ENCODE results near the gene GLYATL1.

The GLYATL1 gene

DNA sequence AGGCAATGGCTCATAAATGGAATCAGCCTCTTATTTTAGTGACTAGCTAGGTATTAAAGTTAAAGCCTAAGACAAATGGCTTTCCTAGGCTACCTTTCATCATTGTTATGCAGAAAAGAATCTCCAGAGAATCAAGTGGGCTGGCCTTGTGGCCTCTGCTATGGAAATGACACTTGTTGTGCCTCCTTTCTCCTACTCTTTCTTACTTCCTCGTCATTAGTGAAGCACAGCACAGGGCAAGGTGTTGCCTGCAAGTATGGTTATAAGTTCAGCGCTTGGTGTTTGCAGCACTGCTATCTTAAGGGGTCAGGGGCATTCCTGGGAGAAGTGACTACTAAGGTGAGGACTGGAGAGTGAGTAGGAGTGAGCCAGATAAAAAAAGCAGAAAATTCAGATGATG, 45.4 kb upstream of the GLYATL1 start:
- POLR2A ChIA-PET: no interaction called here
- H3K9me3 ChIP-seq (ENCODE audit: control insufficient read depth, insufficient read depth, low read depth, low read length): no peaks in the 10 kb centered on the region
- no peak for TF ChIP-seq ZNF37A (tag by site-specific recombination; IDR thresholded peaks at IDR 0.05)
- TF ChIP-seq, protein P1, sequence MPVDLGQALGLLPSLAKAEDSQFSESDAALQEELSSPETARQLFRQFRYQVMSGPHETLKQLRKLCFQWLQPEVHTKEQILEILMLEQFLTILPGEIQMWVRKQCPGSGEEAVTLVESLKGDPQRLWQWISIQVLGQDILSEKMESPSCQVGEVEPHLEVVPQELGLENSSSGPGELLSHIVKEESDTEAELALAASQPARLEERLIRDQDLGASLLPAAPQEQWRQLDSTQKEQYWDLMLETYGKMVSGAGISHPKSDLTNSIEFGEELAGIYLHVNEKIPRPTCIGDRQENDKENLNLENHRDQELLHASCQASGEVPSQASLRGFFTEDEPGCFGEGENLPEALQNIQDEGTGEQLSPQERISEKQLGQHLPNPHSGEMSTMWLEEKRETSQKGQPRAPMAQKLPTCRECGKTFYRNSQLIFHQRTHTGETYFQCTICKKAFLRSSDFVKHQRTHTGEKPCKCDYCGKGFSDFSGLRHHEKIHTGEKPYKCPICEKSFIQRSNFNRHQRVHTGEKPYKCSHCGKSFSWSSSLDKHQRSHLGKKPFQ (tag by site-specific recombination; IDR thresholded peaks at IDR 0.05): no peak
- TF ChIP-seq ZNF664 (tag by site-specific recombination; IDR thresholded peaks at IDR 0.05): no peak
- TF ChIP-seq ZIC2 (tag by site-specific recombination; IDR thresholded peaks at IDR 0.05): no peak
- no peak for TF ChIP-seq ZNF571 (tag by site-specific recombination; IDR thresholded peaks at IDR 0.05)
- no peak for TF ChIP-seq GLI4 (tag by site-specific recombination; IDR thresholded peaks at IDR 0.05)
- TF ChIP-seq, protein P2, sequence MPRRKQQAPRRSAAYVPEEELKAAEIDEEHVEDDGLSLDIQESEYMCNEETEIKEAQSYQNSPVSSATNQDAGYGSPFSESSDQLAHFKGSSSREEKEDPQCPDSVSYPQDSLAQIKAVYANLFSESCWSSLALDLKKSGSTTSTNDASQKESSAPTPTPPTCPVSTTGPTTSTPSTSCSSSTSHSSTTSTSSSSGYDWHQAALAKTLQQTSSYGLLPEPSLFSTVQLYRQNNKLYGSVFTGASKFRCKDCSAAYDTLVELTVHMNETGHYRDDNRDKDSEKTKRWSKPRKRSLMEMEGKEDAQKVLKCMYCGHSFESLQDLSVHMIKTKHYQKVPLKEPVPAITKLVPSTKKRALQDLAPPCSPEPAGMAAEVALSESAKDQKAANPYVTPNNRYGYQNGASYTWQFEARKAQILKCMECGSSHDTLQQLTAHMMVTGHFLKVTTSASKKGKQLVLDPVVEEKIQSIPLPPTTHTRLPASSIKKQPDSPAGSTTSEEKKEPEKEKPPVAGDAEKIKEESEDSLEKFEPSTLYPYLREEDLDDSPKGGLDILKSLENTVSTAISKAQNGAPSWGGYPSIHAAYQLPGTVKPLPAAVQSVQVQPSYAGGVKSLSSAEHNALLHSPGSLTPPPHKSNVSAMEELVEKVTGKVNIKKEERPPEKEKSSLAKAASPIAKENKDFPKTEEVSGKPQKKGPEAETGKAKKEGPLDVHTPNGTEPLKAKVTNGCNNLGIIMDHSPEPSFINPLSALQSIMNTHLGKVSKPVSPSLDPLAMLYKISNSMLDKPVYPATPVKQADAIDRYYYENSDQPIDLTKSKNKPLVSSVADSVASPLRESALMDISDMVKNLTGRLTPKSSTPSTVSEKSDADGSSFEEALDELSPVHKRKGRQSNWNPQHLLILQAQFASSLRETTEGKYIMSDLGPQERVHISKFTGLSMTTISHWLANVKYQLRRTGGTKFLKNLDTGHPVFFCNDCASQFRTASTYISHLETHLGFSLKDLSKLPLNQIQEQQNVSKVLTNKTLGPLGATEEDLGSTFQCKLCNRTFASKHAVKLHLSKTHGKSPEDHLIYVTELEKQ (tag by site-specific recombination; IDR thresholded peaks at IDR 0.05; ENCODE audit: borderline replicate concordance): no peak
- TF ChIP-seq, protein P3, sequence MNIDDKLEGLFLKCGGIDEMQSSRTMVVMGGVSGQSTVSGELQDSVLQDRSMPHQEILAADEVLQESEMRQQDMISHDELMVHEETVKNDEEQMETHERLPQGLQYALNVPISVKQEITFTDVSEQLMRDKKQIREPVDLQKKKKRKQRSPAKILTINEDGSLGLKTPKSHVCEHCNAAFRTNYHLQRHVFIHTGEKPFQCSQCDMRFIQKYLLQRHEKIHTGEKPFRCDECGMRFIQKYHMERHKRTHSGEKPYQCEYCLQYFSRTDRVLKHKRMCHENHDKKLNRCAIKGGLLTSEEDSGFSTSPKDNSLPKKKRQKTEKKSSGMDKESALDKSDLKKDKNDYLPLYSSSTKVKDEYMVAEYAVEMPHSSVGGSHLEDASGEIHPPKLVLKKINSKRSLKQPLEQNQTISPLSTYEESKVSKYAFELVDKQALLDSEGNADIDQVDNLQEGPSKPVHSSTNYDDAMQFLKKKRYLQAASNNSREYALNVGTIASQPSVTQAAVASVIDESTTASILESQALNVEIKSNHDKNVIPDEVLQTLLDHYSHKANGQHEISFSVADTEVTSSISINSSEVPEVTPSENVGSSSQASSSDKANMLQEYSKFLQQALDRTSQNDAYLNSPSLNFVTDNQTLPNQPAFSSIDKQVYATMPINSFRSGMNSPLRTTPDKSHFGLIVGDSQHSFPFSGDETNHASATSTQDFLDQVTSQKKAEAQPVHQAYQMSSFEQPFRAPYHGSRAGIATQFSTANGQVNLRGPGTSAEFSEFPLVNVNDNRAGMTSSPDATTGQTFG (tag by site-specific recombination; IDR thresholded peaks at IDR 0.05; ENCODE audit: borderline replicate concordance): no peak
- TF ChIP-seq ZNF140 (tag by site-specific recombination; IDR thresholded peaks at IDR 0.05): no peak
- no peak for TF ChIP-seq ZNF157 (tag by site-specific recombination; IDR thresholded peaks at IDR 0.05)
- TF ChIP-seq MZF1 (tag by site-specific recombination; IDR thresholded peaks at IDR 0.05; ENCODE audit: borderline replicate concordance): no peak
- TF ChIP-seq, protein P4, sequence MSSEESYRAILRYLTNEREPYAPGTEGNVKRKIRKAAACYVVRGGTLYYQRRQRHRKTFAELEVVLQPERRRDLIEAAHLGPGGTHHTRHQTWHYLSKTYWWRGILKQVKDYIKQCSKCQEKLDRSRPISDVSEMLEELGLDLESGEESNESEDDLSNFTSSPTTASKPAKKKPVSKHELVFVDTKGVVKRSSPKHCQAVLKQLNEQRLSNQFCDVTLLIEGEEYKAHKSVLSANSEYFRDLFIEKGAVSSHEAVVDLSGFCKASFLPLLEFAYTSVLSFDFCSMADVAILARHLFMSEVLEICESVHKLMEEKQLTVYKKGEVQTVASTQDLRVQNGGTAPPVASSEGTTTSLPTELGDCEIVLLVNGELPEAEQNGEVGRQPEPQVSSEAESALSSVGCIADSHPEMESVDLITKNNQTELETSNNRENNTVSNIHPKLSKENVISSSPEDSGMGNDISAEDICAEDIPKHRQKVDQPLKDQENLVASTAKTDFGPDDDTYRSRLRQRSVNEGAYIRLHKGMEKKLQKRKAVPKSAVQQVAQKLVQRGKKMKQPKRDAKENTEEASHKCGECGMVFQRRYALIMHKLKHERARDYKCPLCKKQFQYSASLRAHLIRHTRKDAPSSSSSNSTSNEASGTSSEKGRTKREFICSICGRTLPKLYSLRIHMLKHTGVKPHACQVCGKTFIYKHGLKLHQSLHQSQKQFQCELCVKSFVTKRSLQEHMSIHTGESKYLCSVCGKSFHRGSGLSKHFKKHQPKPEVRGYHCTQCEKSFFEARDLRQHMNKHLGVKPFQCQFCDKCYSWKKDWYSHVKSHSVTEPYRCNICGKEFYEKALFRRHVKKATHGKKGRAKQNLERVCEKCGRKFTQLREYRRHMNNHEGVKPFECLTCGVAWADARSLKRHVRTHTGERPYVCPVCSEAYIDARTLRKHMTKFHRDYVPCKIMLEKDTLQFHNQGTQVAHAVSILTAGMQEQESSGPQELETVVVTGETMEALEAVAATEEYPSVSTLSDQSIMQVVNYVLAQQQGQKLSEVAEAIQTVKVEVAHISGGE (tag by site-specific recombination; conservative IDR thresholded peaks at IDR 0.05; ENCODE audit: low read depth): no peak
- H3K4me3 ChIP-seq (ENCODE audit: low read depth, low read length): no peak overlapping the region
- CTCF ChIA-PET: no interaction called here
- no peaks in the 10 kb centered on the region for H3K4me1 ChIP-seq (ENCODE audit: control insufficient read depth, insufficient read depth, low read length)
- H3K36me3 ChIP-seq (ENCODE audit: control insufficient read depth in 2 of 2, insufficient read depth in 1 of 2, low read length in 2 of 2): peaks cover 0 to 33% of the 10 kb centered on the region in 2 experiments; a peak in 1 of 3 replicates
- H3K27ac ChIP-seq (ENCODE audit: extremely low read depth, low read depth, low read length): no peak overlapping the region

DNA sequence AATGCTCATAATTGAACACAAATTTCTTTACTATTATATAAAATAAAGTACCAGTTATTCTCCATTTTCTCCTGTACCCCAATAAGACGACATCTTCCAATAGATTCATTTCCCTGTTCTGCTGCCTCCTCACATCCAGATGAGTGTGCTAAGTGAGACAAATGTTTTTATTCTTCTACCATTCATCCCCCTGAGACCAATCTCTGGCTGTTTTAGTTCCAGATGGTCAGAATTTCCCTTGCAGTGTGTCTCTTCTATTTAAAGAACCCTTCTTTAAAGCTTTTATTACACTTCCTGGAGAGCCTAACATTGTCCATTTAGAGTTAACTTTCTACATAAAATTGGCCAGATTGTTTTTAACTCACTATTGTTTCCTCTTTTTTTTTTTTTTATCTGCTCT, 41.2 kb upstream of the GLYATL1 start:
- H3K36me3 ChIP-seq (ENCODE audit: control insufficient read depth in 2 of 2, insufficient read depth in 1 of 2, low read length in 2 of 2): peaks cover 0 to 23% of the 10 kb centered on the region in 2 experiments; a peak in 1 of 3 replicates
- POLR2A ChIA-PET: no interaction called here
- TF ChIP-seq, protein P5, sequence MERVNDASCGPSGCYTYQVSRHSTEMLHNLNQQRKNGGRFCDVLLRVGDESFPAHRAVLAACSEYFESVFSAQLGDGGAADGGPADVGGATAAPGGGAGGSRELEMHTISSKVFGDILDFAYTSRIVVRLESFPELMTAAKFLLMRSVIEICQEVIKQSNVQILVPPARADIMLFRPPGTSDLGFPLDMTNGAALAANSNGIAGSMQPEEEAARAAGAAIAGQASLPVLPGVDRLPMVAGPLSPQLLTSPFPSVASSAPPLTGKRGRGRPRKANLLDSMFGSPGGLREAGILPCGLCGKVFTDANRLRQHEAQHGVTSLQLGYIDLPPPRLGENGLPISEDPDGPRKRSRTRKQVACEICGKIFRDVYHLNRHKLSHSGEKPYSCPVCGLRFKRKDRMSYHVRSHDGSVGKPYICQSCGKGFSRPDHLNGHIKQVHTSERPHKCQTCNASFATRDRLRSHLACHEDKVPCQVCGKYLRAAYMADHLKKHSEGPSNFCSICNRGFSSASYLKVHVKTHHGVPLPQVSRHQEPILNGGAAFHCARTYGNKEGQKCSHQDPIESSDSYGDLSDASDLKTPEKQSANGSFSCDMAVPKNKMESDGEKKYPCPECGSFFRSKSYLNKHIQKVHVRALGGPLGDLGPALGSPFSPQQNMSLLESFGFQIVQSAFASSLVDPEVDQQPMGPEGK (tag by site-specific recombination; IDR thresholded peaks at IDR 0.05): no peak
- no peak for TF ChIP-seq ZNF777 (tag by site-specific recombination; IDR thresholded peaks at IDR 0.05; ENCODE audit: borderline replicate concordance)
- TF ChIP-seq KLF16 (tag by site-specific recombination; IDR thresholded peaks at IDR 0.05): no peak
- TF ChIP-seq ZNF521 (tag by site-specific recombination; IDR thresholded peaks at IDR 0.05): no peak
- TF ChIP-seq ZNF169 (tag by site-specific recombination; IDR thresholded peaks at IDR 0.05): no peak
- TF ChIP-seq, protein P6, sequence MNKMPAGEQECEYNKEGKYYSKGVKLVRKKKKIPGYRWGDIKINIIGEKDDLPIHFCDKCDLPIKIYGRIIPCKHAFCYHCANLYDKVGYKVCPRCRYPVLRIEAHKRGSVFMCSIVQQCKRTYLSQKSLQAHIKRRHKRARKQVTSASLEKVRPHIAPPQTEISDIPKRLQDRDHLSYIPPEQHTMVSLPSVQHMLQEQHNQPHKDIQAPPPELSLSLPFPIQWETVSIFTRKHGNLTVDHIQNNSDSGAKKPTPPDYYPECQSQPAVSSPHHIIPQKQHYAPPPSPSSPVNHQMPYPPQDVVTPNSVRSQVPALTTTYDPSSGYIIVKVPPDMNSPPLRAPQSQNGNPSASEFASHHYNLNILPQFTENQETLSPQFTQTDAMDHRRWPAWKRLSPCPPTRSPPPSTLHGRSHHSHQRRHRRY (tag by site-specific recombination; IDR thresholded peaks at IDR 0.05): no peak
- TF ChIP-seq TCF7L2 (IDR thresholded peaks at IDR 0.05; ENCODE audit: borderline replicate concordance, low read depth, low read length): no peak
- no peak for TF ChIP-seq ZNF629 (tag by site-specific recombination; IDR thresholded peaks at IDR 0.05)
- no peak for TF ChIP-seq ZNF830 (tag by site-specific recombination; IDR thresholded peaks at IDR 0.05; ENCODE audit: low read depth)
- no peak for TF ChIP-seq ZBTB7A (tag by site-specific recombination; IDR thresholded peaks at IDR 0.05; ENCODE audit: low read depth)

More for the DNA sequence above, 41.2 kb upstream of the GLYATL1 start:
- H3K9me3 ChIP-seq (ENCODE audit: control insufficient read depth, insufficient read depth, low read depth, low read length): no peaks in the 10 kb centered on the region
- H3K4me3 ChIP-seq (ENCODE audit: low read depth, low read length): no peak overlapping the region
- H3K27ac ChIP-seq (ENCODE audit: extremely low read depth, low read depth, low read length): no peak overlapping the region
- CTCF ChIA-PET: no interaction called here
- H3K4me1 ChIP-seq (ENCODE audit: control insufficient read depth, insufficient read depth, low read length): no peaks in the 10 kb centered on the region
